Lower leg skin (tissue), 3 donors: ENCODE results near the gene FRMD6.

Experiments
- POLR2A ChIP-seq, 2 donors: fragments of 450-650 bp; IDR thresholded peaks; one replicate each; pipeline ENCODE4 v1.6.1; 2016 to 2017; ENCODE audit warnings: antibody characterized with exemption in 2 of 2, mild to moderate bottlenecking in 1 of 2, moderate library complexity in 1 of 2
- TF ChIP-seq, protein P1 (sequence below), 3 donors: fragments of 450-650 bp; IDR thresholded peaks; one replicate each; pipeline ENCODE4 v1.5.1; 2016; ENCODE audit warnings: antibody characterized with exemption in 3 of 3, mild to moderate bottlenecking in 3 of 3, moderate library complexity in 2 of 3

DNA sequence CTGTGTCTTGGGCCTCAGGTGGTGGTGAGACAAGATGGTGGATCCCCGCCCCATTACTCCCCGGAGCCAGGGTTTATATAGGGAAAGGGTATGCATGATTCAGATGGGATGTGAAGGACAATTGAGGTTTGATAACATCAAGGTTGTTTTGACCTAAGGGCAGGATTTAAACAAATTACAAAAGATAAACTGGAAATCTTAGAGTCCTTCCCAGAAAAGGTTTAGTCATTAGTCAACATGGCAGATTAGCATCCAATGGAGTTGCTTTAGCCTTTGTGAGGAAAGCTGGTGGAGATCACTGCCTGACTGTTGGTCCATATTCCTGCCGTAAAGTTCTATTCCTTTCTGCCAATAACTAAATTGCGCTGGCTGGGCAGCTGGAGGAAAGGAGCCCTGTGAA is 15.6 kb upstream of the FRMD6 start:
- TF ChIP-seq, protein P1, sequence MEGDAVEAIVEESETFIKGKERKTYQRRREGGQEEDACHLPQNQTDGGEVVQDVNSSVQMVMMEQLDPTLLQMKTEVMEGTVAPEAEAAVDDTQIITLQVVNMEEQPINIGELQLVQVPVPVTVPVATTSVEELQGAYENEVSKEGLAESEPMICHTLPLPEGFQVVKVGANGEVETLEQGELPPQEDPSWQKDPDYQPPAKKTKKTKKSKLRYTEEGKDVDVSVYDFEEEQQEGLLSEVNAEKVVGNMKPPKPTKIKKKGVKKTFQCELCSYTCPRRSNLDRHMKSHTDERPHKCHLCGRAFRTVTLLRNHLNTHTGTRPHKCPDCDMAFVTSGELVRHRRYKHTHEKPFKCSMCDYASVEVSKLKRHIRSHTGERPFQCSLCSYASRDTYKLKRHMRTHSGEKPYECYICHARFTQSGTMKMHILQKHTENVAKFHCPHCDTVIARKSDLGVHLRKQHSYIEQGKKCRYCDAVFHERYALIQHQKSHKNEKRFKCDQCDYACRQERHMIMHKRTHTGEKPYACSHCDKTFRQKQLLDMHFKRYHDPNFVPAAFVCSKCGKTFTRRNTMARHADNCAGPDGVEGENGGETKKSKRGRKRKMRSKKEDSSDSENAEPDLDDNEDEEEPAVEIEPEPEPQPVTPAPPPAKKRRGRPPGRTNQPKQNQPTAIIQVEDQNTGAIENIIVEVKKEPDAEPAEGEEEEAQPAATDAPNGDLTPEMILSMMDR (IDR thresholded peaks at IDR 0.05): no peak
- no peak for TF ChIP-seq POLR2A (IDR thresholded peaks at IDR 0.05)
